Right cardiac atrium (tissue), 5 donors: ENCODE measurements around the gene CIDEC. TPM values are rescaled to one million over a fixed set of nuclear protein-coding genes. Genes with fewer than 3 reads are reported as not detected.

Source experiments
- ATAC-seq, 2 donors: fragments of 200-7000 bp; cut with Tn5 transposase; one replicate each; pipeline versions ENCODE4 v1.8.0 to v1.9.1; 2020; ENCODE audit warnings: moderate library complexity in 2 of 2, mild to moderate bottlenecking in 1 of 2
- DNase-seq, 3 donors: peaks; one replicate each; pipeline ENCODE4 v3.0.0-alpha.2; 2020
- H3K27ac ChIP-seq: one replicate; pipeline ENCODE4 v1.5.1; 2013; ENCODE audit warnings: mild to moderate bottlenecking, low read length, control low read depth, moderate library complexity
- H3K27me3 ChIP-seq: one replicate; pipeline ENCODE4 v1.6.1; 2013; ENCODE audit not compliant: control insufficient read depth, insufficient read depth
- H3K4me1 ChIP-seq: one replicate; pipeline ENCODE4 v1.6.1; 2013; ENCODE audit warnings: low read length; ENCODE audit not compliant: control insufficient read depth, insufficient read depth
- H3K4me3 ChIP-seq: one replicate; pipeline ENCODE4 v1.5.1; 2013; ENCODE audit warnings: low read length, control low read depth
- H3K9me3 ChIP-seq: one replicate; pipeline ENCODE4 v1.6.1; 2013; ENCODE audit warnings: low read length; ENCODE audit not compliant: control insufficient read depth
- WGBS: extraction: QIAGEN DNeasy Blood & Tissue Kit; methylation state at CpG from one replicate; pipeline ENCODE4 v1.1.7; 2013; 5-methylcytosine and 5-hydroxymethylcytosine counted together
- intact Hi-C, 4 donors: fragments of 100-400 bp; cut with DNase I; formaldehyde crosslinking; loops; one replicate each; pipeline versions ENCODE4 v1.11.0 to v1.14.0; 2022 to 2023
- polyA plus RNA-seq: library from polyadenylated mRNA; stranded (reverse); fragments of 200-250 nt; gene quantifications from one replicate; pipeline ENCODE4 v1.2.3, GENCODE V29; 2013
- total RNA-seq, 4 donors: library from RNA; stranded (reverse); fragmentation: NEBNext Ultra II Directional; extraction: Animal tissue kit (Norgen Biotek cat#: 25700); gene quantifications; one replicate each; pipeline ENCODE4 v1.2.1, GENCODE V29; 2021
- donor health status: healthy with polysubstance abuse.
- donor health status: DM: no; HTN: yes; CAD: no.
- donor health status: DM: no; HTN: no; CAD: no.
- donor health status: DM: no; HTN: yes; CAD: no; lungs with severe emphysema.
- donor health status: DM: yes; HTN: yes; CAD: no.

Gene CIDEC
- total and polyA plus RNA-seq, 5 donors = 0.38 to 29.5 (median 4.4) TPM; not detected in 1

DNA sequence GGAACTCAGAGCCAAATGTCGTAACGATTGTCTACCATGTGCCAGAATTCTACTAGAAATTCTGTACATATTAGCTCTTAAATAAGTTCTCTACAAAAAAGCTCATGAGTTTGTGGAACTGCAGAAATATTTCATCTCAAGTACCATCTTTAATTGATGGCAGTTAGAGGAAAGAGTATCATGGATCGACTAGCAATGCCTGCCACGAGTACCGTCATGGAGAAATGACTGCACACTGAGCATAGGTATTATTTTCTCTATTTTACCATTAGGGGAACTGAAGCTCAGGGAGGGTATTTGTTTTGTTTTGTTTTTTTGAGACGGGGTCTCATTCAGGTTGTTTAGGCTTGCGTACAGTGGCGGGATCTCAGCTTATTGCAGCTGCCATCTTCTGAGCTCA, 39.0 kb downstream of the CIDEC start:
- DNase-seq = no peak
- intact Hi-C loops = loop anchor here in 1 of 4 donors (10.0 kb wide), 1 partner anchor 74 kb away; the partner anchor contains the start of gene IL17RC
- 82% methylated on average over 8 of the region's 8 CpGs for WGBS
- no peak overlapping the region for H3K4me3 ChIP-seq
- no peak for ATAC-seq
- H3K27me3 ChIP-seq = no peaks in the 10 kb centered on the region
- no peaks in the 10 kb centered on the region for H3K9me3 ChIP-seq
- no peaks in the 10 kb centered on the region for H3K4me1 ChIP-seq
- H3K27ac ChIP-seq = no peak overlapping the region

DNA sequence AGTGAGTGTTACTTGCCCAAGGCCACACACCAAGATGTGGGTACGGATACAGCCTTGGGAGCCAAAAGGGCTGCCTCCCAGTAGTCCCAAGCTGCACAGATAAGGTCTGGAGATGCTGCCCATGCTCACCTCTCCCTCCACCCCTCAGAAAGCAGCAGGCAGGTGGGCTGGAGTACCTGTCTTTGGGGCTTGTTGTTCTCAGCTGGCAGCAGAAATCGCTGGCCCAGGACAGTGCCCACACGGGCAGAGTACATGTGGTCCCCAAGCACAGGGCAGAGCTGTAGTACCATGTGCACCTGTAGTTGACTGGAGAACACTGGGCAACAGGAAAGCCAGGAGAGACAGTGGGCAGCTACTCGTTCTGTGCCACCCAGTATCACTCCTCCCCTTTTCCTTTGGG, 41.2 kb downstream of the CIDEC start:
- Histone ChIP-seq H3K4me3 (no peak overlapping the region), H3K4me1 (no peaks in the 10 kb centered on the region), H3K27me3 (no peaks in the 10 kb centered on the region), H3K27ac (no peak overlapping the region), H3K9me3 (no peaks in the 10 kb centered on the region)
- WGBS = 82% methylated on average over 4 of the region's 4 CpGs
- DNase-seq (no peak), ATAC-seq (no peak)
- intact Hi-C loops = no loop called here

DNA sequence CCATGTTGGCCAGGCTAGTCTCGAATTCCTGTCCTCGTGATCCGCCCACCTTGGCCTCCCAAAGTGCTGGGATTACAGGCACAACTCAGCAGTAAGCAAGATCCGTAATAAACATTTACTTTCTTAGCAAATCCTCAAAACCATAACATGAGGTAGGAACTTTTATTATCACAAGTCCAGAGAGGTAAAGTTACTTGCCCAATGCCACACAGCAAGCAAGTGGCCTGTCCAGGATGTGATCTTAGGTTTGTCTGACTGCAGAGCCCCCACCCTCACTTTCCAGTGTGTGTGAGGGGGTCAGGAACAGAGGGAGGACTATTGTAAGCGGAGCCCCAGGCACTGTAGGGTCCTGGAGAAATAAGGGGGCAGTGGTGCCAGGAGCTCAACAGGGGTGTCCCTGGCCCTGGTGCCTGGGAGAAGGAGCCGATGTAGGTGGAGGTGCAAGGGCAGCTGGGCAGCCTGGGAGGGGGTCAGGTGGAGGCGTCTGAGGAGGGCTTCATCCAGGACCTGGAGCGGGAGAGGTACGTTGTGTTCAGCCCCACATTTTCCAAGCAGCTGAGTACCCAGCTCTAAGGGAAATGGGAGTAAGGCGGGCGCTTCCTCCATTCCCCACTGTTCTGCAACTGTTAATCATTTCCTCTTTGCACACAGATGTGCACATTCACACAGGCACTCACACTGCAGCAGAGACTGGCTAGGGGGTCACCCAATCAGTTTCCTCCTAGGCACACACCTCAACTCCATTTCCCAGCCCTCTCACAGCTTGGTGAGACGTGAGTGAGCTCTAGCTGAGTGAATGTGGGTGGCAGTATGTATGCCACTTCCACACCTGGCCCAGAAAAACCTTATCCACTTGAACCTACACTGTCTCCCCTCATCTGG, 42.1 kb downstream of the CIDEC start:
- H3K4me1 ChIP-seq = no peaks in the 10 kb centered on the region
- ATAC-seq (peak; percentile 6 to 9), DNase-seq (no peak)
- H3K27ac ChIP-seq = no peak overlapping the region
- no peak overlapping the region for H3K4me3 ChIP-seq
- intact Hi-C loops = no loop called here
- no peaks in the 10 kb centered on the region for H3K9me3 ChIP-seq
- H3K27me3 ChIP-seq = no peaks in the 10 kb centered on the region
- WGBS = 75% methylated on average over 12 of the region's 12 CpGs

DNA sequence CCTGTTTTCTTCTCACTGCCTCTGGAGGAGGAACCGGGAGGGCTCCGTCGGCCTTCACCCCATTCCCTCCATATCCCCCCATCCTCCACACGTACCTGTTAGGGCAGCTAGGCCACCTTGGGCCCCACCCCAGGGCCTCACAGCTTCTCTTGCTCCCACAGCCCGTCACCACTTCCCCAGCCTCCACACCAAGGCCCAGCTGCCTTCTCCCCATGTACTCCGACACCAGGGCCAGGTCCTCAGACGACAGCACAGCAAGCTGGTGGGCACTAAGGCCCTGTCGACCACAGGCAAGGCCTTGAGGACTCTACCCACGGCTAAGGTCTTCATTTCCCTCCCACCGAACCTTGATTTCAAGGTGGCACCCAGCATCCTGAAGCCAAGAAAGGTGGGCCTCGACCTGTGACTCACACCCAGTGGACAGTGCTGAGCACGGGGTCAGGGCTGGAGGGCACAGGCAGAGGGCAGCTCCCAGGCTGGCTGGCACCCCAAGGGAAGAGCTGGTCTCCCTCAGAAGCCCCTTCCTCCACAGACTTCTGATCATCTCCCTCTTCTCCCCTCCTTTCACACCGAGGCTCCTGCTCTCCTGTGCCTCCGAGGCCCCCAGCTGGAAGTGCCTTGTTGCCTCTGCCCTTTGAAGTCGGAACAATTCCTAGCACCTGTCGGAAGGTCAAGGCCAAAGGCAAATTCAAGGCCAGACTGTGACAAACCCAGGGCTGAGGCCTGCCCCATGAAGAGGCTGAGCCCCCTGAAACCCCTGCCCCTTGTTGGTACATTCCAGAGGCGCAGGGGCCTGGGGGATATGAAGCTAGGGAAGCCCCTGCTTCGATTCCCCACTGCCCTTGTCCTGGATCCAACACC, 45.3 kb downstream of the CIDEC start:
- ATAC-seq (peak in 1 of 2 donors; percentile 5), DNase-seq (no peak)
- 83% methylated on average over 18 of the region's 18 CpGs for WGBS
- intact Hi-C loops = no loop called here
- Histone ChIP-seq H3K27ac (no peak overlapping the region), H3K4me3 (no peak overlapping the region), H3K9me3 (no peaks in the 10 kb centered on the region), H3K4me1 (no peaks in the 10 kb centered on the region), H3K27me3 (no peaks in the 10 kb centered on the region)

DNA sequence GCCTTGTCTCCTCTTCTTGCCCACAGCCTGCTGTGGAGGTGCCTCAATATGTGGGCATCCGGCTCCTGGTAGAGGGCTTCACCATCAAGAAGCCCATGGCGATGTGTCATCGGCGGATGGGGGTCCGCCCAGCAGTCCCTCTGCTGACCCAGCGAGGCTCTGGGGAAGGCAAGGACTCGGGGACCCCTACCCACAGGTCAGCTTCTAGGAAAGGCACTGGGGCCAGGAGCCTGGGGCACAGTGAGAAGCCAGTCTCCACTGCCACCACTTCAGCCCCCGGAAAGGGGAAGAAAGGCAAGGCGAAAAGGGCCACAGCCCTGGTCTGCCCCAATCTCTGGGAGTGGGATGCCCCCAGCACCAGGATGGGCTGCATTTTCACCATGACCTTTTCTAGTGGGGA, 47.0 kb downstream of the CIDEC start:
- Histone ChIP-seq H3K27ac (no peak overlapping the region), H3K4me3 (no peak overlapping the region), H3K9me3 (no peaks in the 10 kb centered on the region), H3K27me3 (no peaks in the 10 kb centered on the region), H3K4me1 (no peaks in the 10 kb centered on the region)
- ATAC-seq = no peak
- DNase-seq = no peak
- intact Hi-C loops = no loop called here
- WGBS = 91% methylated on average over 9 of the region's 9 CpGs

DNA sequence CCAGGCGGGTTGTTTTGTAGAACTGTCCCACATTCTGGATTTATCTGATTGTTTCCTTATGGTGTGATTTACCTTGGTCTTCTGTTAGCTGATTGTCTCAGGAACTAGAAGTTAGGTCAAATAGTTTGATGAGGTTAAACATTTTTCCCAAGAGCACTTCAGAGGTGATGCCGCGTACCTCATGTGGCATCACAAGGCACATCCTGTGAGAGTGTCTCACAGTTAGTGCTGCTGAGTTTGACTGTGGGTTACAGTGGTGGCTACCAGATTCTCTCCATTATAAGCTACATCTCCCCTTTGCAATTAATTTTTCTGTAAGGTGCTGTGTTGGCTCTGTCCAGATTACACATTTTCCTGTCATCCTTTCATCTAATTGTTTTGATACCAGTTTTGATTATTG, 48.8 kb downstream of the CIDEC start:
- H3K9me3 ChIP-seq = no peaks in the 10 kb centered on the region
- no peaks in the 10 kb centered on the region for H3K4me1 ChIP-seq
- no peak overlapping the region for H3K27ac ChIP-seq
- no peak for DNase-seq
- intact Hi-C loops = no loop called here
- ATAC-seq = no peak
- 92% methylated on average over 3 of the region's 3 CpGs for WGBS
- H3K4me3 ChIP-seq = no peak overlapping the region
- H3K27me3 ChIP-seq = no peaks in the 10 kb centered on the region

DNA sequence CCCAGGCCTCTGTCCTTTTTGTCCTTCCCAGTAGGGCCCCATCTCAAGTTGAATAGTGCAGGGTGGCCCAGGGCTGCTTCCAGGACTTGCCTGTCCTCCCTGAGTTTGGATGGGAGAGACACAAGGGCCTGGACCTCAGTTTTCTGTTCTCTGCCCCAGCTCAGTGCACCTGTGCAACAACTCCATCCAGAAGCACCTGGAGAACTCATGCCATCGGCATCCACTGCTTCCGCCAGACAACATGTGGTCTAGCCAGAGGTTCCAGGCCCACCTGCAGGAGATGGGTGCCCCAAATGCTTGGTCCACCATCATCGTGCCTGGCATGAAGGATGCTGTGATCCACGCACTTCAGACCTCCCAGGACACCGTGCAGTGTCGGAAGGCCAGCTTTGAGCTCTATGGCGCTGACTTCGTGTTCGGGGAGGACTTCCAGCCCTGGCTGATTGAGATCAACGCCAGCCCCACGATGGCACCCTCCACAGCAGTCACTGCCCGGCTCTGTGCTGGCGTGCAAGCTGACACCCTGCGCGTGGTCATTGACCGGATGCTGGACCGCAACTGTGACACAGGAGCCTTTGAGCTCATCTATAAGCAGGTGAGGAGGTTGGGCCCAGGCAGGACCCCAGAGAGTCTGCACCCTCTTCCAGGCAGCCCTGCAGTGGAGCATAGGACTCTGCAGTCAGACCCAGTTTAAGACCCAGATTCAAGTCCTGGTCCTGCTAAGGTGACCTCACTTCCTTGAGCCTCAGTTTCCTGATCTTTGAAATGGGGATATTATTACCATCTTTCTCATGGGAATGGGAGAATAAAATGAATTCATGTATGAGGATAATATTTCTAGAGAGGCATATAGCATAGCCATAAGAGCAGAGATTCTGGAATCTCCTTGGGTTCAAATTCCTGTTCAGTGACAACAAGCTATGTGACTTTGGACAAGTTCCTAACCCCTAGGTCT, 51.0 kb downstream of the CIDEC start:
- Histone ChIP-seq H3K9me3 (no peaks in the 10 kb centered on the region), H3K27me3 (no peaks in the 10 kb centered on the region), H3K4me3 (no peak overlapping the region), H3K27ac (no peak overlapping the region), H3K4me1 (no peaks in the 10 kb centered on the region)
- DNase-seq = no peak
- intact Hi-C loops = no loop called here
- peak in 1 of 2 donors; percentile 20 for ATAC-seq
- 95% methylated on average over 17 of the region's 17 CpGs for WGBS

DNA sequence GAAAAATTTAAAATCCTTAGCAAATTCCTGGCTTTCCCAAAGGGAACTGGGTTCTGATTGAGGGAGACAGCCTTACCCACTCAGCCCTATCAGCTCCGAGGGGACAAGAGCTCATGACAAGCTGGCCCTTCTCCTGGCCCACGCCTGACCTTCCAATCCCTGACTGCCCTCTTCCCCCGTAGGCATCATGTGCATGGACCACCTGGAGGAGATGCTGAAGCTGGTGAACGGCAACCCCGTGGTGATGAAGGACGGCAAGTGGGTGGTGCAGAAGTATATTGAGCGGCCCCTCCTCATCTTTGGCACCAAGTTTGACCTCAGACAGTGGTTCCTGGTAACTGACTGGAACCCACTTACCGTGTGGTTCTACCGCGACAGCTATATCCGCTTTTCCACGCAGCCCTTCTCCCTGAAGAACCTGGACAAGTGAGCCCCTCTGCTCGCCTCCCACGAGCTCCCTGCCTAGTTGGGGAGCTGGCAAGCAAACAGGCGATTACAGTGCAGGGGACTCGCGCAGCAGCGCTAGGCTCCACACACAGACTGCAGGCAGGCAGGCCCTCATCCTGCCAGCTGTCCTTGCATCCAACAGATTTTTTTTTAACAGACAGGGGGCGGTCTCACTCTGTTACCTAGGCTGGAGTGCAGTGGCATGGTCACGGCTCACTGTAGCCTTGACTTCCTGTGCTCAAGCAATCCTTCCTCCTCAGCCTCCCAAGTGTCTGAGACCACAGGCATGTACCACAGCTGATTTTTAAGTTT, 53.1 kb downstream of the CIDEC start:
- H3K27ac ChIP-seq = no peak overlapping the region
- WGBS = 77% methylated on average over 20 of the region's 20 CpGs
- H3K9me3 ChIP-seq = no peaks in the 10 kb centered on the region
- intact Hi-C loops = no loop called here
- DNase-seq = no peak
- no peaks in the 10 kb centered on the region for H3K27me3 ChIP-seq
- no peaks in the 10 kb centered on the region for H3K4me1 ChIP-seq
- peak in 1 of 2 donors; percentile 37 for ATAC-seq
- H3K4me3 ChIP-seq = no peak overlapping the region

DNA sequence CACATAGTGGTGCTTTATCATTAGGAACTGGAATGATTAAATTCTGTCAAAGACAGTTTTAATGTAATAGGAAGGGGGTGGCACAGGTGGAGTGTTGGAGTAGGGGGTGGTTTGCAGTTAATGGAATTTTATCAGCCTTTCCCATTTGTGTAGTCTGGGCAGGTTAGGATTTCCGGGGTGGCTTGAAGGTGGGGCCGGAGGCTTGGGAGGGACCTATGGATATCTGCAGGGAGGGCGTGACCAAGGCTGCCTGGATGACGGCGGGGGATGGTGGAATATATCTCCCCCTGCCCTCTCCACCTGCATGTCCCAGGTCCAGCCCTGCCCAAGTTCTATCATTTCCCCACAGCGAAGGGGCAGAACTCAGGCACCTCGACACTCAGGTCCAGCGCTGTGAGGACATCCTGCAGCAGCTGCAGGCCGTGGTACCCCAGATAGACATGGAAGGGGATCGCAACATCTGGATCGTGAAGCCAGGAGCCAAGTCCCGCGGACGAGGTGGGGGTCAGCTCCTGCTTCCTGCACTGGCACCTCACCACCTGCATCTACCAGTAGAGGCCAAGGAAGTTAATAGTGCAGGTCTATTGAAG, 54.5 kb downstream of the CIDEC start:
- no peaks in the 10 kb centered on the region for H3K27me3 ChIP-seq
- ATAC-seq (peak in 1 of 2 donors; percentile 24), DNase-seq (no peak)
- no peaks in the 10 kb centered on the region for H3K4me1 ChIP-seq
- 71% methylated on average over 14 of the region's 14 CpGs for WGBS
- no peak overlapping the region for H3K27ac ChIP-seq
- no peak overlapping the region for H3K4me3 ChIP-seq
- H3K9me3 ChIP-seq = no peaks in the 10 kb centered on the region
- intact Hi-C loops = no loop called here

DNA sequence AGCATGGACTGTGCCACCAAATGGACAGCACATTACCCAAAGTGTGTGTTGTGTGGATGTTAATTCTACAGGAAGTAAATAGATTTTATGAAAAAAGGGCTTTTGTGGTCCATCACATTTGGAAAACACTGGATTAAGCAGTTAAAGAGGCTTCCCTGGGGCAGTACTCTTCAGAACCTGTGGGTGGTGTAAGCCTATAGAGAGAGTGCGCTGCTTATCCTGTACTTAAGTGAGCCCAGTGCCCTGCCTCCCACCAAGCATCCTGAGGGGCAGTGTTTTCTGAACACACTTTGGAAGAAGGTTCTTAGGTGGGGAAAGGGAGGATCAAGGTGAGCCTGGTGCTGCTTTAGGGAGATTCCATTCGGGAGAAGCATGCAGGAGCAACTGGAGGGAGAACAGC, 59.1 kb downstream of the CIDEC start:
- no peak for ATAC-seq

More for the DNA sequence above, 59.1 kb downstream of the CIDEC start:
- intact Hi-C loops = no loop called here
- H3K27ac ChIP-seq = no peak overlapping the region
- DNase-seq = no peak
- no peak overlapping the region for H3K4me3 ChIP-seq
- no peaks in the 10 kb centered on the region for H3K4me1 ChIP-seq
- 73% methylated on average over 2 of the region's 2 CpGs for WGBS
- no peaks in the 10 kb centered on the region for H3K9me3 ChIP-seq
- H3K27me3 ChIP-seq = no peaks in the 10 kb centered on the region
